Activated CD4-positive, alpha-beta T cell treated with anti-CD3 and anti-CD28 coated beads for 48 hours (primary cell): ENCODE measurements around the gene OAS2.

Source experiments
- DNase-seq: peaks from one replicate; pipeline ENCODE4 v3.0.0-alpha.2; 2020

OAS2 gene

DNA sequence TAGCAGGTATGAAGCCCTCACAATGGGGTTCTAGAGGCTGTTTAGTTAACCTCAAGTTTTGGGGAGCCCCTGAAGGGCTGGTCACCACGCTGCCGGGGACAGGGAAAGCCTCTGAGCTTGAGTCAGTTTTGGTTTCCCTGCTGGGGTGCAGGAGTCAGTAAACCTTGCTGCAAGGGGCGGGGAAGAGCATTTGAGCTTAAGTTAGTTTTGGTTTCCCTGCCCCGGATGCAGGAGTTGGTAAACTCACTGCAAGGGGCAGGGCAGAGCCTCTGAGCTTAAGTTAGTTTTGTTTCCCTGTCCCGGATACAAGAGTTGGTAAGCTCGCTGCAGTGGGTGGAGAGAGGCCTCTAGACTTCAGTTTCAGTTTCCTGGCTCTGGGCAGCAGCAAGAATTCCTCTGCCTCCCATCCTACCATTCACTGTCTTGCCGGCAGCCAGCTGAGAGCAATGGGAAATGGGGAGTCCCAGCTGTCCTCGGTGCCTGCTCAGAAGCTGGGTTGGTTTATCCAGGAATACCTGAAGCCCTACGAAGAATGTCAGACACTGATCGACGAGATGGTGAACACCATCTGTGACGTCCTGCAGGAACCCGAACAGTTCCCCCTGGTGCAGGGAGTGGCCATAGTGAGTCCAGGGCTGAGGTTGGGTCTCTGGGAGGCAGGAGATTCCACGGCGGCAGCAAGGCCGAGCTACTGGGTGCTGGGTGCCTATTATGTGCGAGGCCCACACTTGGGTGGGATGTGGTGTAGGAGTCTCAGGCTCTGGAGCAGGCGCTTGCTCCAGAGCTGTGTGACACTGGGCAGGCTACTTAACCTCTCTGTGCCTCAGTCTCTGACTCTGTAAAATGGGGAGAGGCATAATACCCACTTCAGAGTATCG lies at the start of gene OAS2:
OAS2 (plus strand) TSS at position 357 of the 878 bp plus-strand sequence; CDS start at position 447, 90 bp downstream.
- peak; percentile 86 for DNase-seq

DNA sequence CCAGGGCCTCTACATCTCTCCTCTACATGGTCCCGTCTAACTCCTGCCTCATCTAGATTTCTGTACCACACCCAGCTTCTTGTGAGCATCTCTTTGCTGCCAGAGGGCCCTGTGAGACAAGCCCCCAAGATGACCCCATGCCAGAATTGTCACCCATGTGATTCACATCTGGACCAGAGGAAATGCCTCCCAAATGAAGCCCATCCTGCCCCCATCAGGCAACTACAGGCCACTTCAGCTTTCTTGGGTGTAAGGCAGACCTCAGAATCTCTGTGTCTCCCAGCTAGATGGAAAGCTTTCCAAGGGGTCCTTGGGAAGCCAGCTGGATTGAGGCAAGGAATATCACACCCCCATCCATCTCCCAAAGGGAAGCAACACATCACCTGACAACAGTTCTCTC lies 49.3 kb upstream of the OAS2 start:
- DNase-seq: no peak

DNA sequence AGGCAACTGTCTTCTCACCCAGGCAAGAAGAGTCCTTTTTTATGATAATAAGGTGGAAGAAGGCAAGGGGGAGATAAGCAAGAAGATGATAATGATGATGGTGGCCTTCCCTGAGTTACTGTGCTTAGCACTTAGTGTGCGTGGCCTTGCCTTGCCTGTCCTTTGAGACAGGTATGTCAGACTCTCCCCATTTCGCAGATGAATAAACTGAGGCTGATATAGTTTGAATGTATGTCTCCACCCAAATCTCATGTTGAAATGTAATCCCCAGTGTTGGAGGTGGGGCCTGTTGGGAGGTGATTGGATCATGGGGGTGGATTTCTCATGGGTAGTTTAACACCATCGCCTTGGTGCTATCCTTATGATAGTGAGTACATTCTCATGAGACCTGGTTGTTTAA lies 48.6 kb upstream of the OAS2 start:
- DNase-seq: no peak

DNA sequence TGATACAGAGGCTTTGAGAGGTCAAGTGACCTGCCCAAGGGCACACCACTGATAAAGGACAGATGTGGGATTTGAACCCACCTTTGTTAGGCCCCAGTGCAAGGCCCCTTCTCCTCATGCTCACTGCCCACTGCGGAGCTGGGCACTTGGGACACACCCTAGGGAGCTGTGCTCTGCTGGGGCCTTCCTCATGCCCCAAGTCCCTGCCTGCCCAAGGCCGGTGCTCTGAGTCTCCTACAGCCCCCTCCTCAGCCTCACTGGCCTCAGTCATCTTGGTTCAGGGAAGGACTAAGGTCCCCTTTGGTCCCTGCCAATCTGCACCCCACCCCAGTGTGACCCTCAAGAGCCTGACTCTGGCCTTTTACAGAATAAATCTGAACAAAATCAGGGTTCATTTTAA lies 48.0 kb upstream of the OAS2 start:
- no peak for DNase-seq

DNA sequence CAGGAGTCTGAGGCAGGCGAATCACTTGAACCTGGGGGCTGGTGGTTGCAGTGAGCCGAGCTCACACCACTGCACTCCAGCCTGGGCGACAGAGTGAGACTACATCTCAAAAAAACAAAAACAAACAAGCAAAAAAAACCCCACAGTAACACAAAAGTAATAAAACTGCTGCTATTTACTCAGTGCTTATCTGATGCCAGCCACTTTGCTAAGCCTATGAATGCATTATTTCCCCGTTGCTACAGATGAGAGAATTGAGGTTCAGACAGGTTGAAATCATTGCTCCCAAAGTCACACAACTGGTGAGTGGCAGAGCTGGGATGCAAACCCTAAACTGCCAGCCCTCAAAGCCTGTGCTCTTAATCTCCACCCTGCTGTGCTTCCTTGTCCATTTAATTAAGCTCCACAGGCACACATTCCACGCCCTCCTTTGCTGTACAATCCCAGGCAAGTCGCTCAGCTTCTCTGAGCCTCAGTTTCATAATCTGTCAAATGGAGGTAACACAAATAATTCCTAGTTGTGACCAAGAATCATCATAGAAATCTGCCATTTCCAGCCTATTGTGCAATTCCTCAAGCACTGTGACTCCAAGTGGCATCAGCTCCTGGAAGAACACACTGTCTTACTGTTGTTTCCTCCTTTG lies 45.7 kb upstream of the OAS2 start:
- DNase-seq: no peak

DNA sequence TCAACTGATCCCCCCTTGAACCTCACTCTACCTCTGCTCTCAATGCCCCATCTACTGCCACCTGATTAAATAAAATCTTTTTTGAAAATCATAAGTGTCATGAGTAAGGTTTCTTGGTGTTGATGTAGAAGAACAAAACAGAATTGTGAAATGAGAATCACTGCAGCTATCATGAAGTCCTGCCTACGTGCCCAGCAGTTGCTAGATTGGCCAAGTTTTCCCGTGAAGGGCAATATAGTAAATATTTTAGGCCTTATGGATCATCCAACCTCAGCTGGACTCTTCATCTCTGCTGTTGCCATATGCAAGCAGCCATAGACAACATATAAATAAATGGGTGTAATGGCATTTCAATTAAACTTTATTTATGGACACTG lies 45.2 kb upstream of the OAS2 start:
- no peak for DNase-seq

- DNase-seq: no peak
Observed at GRCh38 chr12:112936264-112936663, 42.1 kb upstream of the OAS2 start.

DNA sequence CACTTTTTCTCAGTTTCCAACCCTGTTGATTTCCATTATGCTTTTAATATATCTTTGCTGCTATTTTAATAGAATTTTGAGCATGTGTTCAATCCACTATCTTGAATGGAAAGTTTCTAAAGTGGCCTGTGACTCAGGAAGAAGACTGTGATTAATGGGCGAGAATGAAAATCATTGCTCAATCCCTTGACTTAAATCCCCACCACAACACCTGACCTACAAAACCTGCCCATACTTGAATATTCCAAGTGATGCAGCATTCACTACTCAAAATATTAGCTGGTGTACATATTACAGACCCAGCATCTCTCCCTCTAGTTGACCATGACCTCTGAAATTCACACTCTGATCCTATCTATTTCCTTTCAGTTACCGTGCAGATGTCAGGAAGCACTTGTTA lies 41.4 kb upstream of the OAS2 start:
- DNase-seq: no peak

- peak; percentile 63 for DNase-seq
Observed at GRCh38 chr12:112937741-112938719, 40.3 kb upstream of the OAS2 start, which contains the start of gene OAS3. Gene OAS3, plus strand, starts transcription at chr12:112938474. Its CDS starts 57 bp downstream, at chr12:112938531.

- no peak for DNase-seq
Observed at GRCh38 chr12:112938751-112939150, 39.6 kb upstream of the OAS2 start.

DNA sequence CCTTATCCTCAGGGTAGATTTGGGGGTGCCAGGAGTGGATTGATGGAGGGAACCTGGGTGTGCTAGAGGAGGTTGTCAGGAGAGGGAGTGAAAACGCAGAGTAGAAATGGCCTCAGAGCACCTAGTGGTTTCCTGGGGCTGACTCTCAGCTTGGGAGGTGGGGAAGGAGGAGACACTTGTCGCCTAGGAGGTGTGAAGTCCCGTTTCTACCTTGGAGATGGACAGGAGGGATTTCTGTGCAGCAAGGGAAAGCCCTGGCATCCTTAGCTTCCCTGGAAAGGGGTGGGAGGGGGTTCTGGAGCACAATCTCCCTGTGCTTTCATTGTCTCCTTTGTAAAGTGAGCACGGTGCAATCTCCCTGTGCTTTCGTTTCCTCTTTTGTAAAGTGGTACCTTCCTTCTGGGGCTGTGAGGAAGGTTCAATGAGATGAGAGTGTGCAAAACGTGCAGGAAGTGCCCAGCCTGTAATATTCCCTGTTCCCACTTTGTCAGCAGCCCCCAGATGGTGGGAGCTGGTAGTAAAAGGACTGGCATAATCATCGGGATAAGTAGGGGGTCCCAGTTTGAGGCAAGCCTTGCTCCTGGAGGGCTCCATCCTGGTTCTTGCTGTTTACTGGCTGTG lies 38.4 kb upstream of the OAS2 start:
- DNase-seq: no peak

GRCh38 chr12:112941528-112942335 lies 36.6 kb upstream of the OAS2 start:
- DNase-seq: no peak

GRCh38 chr12:112942572-112942971 lies 35.7 kb upstream of the OAS2 start:
- DNase-seq: no peak

DNA sequence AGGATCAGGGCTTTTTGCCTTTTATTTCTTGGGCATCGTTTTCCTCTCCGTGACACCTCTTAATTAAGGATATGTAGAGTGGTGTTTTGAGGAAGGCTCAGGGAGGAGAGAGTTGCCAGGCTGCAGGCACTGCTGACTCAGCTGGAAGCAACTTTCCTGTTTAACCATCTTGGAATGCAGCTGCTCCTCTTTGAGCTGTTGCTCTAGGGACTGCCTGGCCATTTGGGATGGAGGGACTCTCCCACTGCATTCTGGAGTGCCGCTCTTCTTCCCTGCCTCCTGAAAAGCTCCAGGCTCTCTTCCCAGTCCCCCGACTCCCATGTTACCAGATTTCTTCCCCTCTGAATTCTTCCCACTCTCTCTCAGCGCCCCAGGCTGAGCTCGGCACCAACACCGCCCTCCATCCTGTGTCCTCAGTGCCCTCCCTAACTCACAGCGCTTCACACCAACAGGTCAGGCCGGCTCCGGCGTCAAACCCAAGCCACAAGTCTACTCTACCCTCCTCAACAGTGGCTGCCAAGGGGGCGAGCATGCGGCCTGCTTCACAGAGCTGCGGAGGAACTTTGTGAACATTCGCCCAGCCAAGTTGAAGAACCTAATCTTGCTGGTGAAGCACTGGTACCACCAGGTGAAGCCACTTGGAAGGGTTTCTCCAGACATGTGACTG lies 34.2 kb upstream of the OAS2 start:
- DNase-seq: no peak

- no peak for DNase-seq
Observed at GRCh38 chr12:112945515-112945914, 32.8 kb upstream of the OAS2 start.

DNA sequence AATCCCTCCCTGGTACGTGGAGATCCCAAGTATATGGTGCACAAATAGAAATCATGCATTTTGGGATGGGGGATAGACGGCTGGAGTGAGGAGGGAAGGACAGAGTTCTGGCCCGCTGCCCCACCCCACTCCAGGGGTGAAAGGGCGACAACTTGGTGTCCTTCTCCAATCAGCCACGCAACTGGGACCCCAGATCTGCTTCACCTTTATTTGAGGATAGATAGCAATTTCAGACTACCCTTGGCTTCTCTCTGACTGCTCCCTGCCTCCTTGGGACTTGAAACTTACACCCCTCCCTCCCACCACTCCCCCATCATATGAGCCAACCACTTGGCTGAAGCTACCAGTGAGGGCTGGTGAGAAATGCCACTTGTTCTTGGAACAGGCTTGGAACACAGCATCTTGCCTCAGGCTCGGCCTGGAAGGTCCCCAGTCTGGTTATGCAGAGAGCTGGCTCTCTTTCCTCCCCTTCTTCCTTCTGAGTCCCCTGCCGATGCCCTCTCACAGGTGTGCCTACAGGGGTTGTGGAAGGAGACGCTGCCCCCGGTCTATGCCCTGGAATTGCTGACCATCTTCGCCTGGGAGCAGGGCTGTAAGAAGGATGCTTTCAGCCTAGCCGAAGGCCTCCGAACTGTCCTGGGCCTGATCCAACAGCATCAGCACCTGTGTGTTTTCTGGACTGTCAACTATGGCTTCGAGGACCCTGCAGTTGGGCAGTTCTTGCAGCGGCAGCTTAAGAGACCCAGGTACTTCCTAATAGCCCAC lies 31.9 kb upstream of the OAS2 start:
- no peak for DNase-seq

DNA sequence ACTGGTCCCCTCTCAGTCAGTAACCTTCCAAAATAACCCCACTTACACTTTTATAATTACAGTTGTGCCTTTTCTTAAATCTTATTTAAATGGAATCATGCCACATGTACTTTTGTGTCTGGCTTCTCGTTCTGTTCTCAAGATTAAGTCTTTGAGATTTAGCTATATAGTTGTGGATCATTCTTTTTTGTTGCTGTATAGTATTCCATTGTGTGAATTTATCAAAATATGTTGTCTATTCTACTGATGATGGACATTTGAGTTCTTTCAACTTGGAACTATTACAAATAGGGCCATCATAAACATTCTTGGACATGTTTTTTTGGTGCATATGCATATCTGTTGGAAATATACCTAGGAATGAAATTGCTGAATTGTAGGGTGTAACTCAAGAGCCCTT lies 31.0 kb upstream of the OAS2 start:
- no peak for DNase-seq

DNA sequence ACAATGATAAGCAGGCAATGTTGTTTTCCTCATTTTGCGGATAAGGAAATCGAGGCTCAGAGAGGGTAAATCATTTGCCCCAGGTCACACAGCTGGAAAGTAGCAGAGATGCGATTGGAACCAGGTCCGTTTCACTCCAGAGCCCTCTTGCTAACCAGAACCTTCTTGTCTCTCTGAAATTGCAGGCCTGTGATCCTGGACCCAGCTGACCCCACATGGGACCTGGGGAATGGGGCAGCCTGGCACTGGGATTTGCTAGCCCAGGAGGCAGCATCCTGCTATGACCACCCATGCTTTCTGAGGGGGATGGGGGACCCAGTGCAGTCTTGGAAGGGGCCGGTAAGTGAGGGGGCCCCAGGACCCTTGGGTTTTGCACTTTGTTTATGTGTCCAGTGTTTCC lies 30.6 kb upstream of the OAS2 start:
- no peak for DNase-seq

- no peak for DNase-seq
Observed at GRCh38 chr12:112948806-112949205, 29.5 kb upstream of the OAS2 start.

DNA sequence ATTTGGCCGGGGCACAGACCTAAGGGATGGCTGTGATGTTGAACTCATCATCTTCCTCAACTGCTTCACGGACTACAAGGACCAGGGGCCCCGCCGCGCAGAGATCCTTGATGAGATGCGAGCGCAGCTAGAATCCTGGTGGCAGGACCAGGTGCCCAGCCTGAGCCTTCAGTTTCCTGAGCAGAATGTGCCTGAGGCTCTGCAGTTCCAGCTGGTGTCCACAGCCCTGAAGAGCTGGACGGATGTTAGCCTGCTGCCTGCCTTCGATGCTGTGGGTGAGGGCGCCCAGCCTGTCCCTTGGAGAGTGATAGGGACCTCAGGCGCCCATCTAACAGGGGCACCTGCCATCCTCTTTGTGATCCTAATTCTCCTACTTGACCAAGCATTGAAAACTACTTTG lies 27.6 kb upstream of the OAS2 start:
- DNase-seq: no peak
